K562 (cell line): ENCODE data around the gene ZFYVE21. TPM values are rescaled to one million over a fixed set of nuclear protein-coding genes. Genes with fewer than 3 reads are reported as not detected.

Experiments used
- ATAC-seq: fragments of 200-7000 bp; cut with Tn5 transposase; 3 replicates; pipeline ENCODE4 v1.9.1; 2020; ENCODE audit warnings: moderate library complexity
- BruUV-seq: library from RNA; stranded (reverse); fragments of 400-500 nt; replicated peaks from 2 replicates; lab custom pipeline; 2021; lab: Mats Ljungman, UMichigan
- CTCF ChIA-PET: fragments of 300-600 bp; formaldehyde crosslinking; extraction: SDS; loops from one replicate; lab custom pipeline; 2021; ENCODE audit warnings: low intra/inter-chr PET ratio; lab: Yijun Ruan, JAX
- POLR2A ChIA-PET: fragments of 300-600, 350-650 bp; sonication (Branson Sonifier 250); formaldehyde crosslinking; extraction: SDS; loops from one replicate; lab custom pipeline; 2021; ENCODE audit warnings: antibody characterized with exemption, inconsistent platforms; lab: Yijun Ruan, JAX
- DNase-seq, 4 experiments: peaks; one replicate each; pipeline versions ENCODE4 v3.0.0 to v3.0.0-alpha.2; 2011 to 2018; ENCODE audit warnings: low spot score in 3 of 4, mixed read lengths in 3 of 4; ENCODE audit errors: extremely low read depth in 1 of 4
- FAIRE-seq: peaks from 2 replicates; lab custom pipeline; 2011; peaks lifted over from hg19 to GRCh38; lab: Jason Lieb, UNC
- H2AFZ ChIP-seq: 2 replicates; pipeline ENCODE4 v1.6.0; 2011; ENCODE audit warnings: low read depth, low read length, control low read depth, inconsistent platforms
- H3K27ac ChIP-seq: fragments of 200-600 bp; 3 replicates; pipeline ENCODE4 v1.8.0; 2011; ENCODE audit warnings: low read depth, mild to moderate bottlenecking, control low read depth, inconsistent platforms, low read length, moderate library complexity, mixed read lengths; ENCODE audit errors: extremely low read depth
- H3K27me3 ChIP-seq, 2 experiments: fragments of 300-600 bp in 1 of 2; 2 replicates in 1 of 2; 3 replicates in 1 of 2; pipeline versions ENCODE4 v1.6.0 to v1.8.0; 2011; ENCODE audit warnings: inconsistent platforms in 2 of 2, low read length in 2 of 2, mild to moderate bottlenecking in 1 of 2, mixed read lengths in 1 of 2, moderate library complexity in 1 of 2; ENCODE audit not compliant: control insufficient read depth in 2 of 2, insufficient read depth in 2 of 2
- H3K36me3 ChIP-seq: fragments of 300-600 bp; 3 replicates; pipeline ENCODE4 v1.8.0; 2011; ENCODE audit warnings: mild to moderate bottlenecking, low read length, inconsistent platforms; ENCODE audit not compliant: control insufficient read depth, insufficient read depth
- H3K4me1 ChIP-seq, 2 experiments: fragments of 200-600 bp in 1 of 2; replicated peaks in 1 of 2; 2 replicates in 1 of 2; 3 replicates in 1 of 2; pipeline versions ENCODE4 v1.5.1 to v1.8.0; 2011; ENCODE audit warnings: inconsistent platforms in 2 of 2, low read length in 2 of 2, mild to moderate bottlenecking in 1 of 2, mixed read lengths in 1 of 2, moderate library complexity in 1 of 2; ENCODE audit not compliant: control insufficient read depth in 2 of 2, insufficient read depth in 2 of 2
- H3K4me2 ChIP-seq: 2 replicates; pipeline ENCODE4 v1.6.1; 2011; ENCODE audit warnings: low read length, control low read depth, inconsistent platforms, mixed read lengths; ENCODE audit not compliant: insufficient read depth
- H3K4me3 ChIP-seq: fragments of 200-600 bp; sonication (generic), shearing (Covaris generic); 2 replicates; pipeline ENCODE4 v1.5.1; 2016; ENCODE audit warnings: control low read depth, inconsistent platforms
- H3K79me2 ChIP-seq: fragments of 200-600 bp; 3 replicates; pipeline ENCODE4 v1.8.0; 2011; ENCODE audit warnings: low read length, inconsistent platforms; ENCODE audit not compliant: control insufficient read depth, insufficient read depth
- H3K9ac ChIP-seq, 2 experiments: 2 replicates each; pipeline versions ENCODE4 v1.6.0 to v1.6.1; 2011; ENCODE audit warnings: low read depth in 2 of 2, low read length in 2 of 2, control low read depth in 1 of 2, inconsistent platforms in 1 of 2, mild to moderate bottlenecking in 1 of 2, mixed read lengths in 1 of 2; ENCODE audit not compliant: insufficient read depth in 1 of 2
- H3K9me1 ChIP-seq: one replicate; pipeline ENCODE4 v1.6.0; 2011; ENCODE audit warnings: inconsistent platforms, mild to moderate bottlenecking, low read length, moderate library complexity; ENCODE audit not compliant: control insufficient read depth, insufficient read depth
- H3K9me3 ChIP-seq: replicated peaks from 2 replicates; pipeline ENCODE4 v1.5.1; 2011; ENCODE audit warnings: low read depth, low read length, inconsistent platforms; ENCODE audit not compliant: control insufficient read depth, insufficient read depth
- H4K20me1 ChIP-seq: replicated peaks from 2 replicates; pipeline ENCODE4 v1.6.1; 2011; ENCODE audit warnings: low read length, inconsistent platforms, mixed read lengths; ENCODE audit not compliant: control insufficient read depth, insufficient read depth
- BCL6 ChIP-seq: fragments of 250-450 bp; sonication (Bioruptor Pico); IDR thresholded peaks from 2 replicates; pipeline ENCODE4 v1.4.0; 2020
- HMGN3 ChIP-seq: IDR thresholded peaks from 2 replicates; pipeline ENCODE4 v1.6.1; 2011; ENCODE audit warnings: borderline replicate concordance, low read depth, mild to moderate bottlenecking, mixed read lengths, low read length; ENCODE audit not compliant: insufficient read length; ENCODE audit errors: extremely low read depth
- ZNF77 ChIP-seq: fragments of 250-450 bp; sonication (Bioruptor Pico); IDR thresholded peaks from 2 replicates; pipeline ENCODE4 v1.5.0; 2020
- WGBS: fragments of 100-300 bp; shearing (Covaris generic); methylation state at CpG from one replicate; pipeline ENCODE4 v1.1.6; 2016; ENCODE audit warnings: low coverage, mixed read lengths; ENCODE audit not compliant: insufficient coverage; ENCODE audit errors: missing lambda C conversion rate; 5-methylcytosine and 5-hydroxymethylcytosine counted together
- in situ Hi-C: fragments of 300-500 bp; cut with MboI; formaldehyde crosslinking; loops from 4 replicates; pipeline ENCODE4 v1.15.0; 2018; ENCODE audit warnings: inconsistent platforms, mixed read lengths
- intact Hi-C: fragments of 100-400 bp; cut with micrococcal nuclease; formaldehyde crosslinking; loops from 2 replicates; pipeline ENCODE4 v1.14.2; 2022
- polyA plus RNA-seq, 8 experiments: library from polyadenylated mRNA; depleted of rRNA in 4 of 8; stranded (reverse) in 5 of 8; unstranded in 3 of 8; fragments of >200 nt; fragmentation: Nextera tagmentation in 2 of 8; fragmentation: Illumina TruSeq in 1 of 8; extraction: Ambion mirVana in 2 of 8; extraction: Trizol in 1 of 8; gene quantifications; 2 replicates each; pipeline versions ENCODE4 v1.2.1 to v1.2.3, GENCODE V29; 2011 to 2014; ENCODE audit warnings: inconsistent platforms in 1 of 8, missing spikeins in 1 of 8
- total RNA-seq, 7 experiments: library from RNA; depleted of rRNA in 6 of 7; stranded (reverse); fragments of >200 nt in 6 of 7; fragmentation: Illumina TruSeq in 2 of 7; extraction: Trizol in 2 of 7; gene quantifications; 2 replicates each; pipeline versions ENCODE4 v1.2.1 to v1.2.3, GENCODE V29; 2011 to 2021; ENCODE audit warnings: low replicate concordance in 1 of 7
- TF ChIP-seq, protein P1 (sequence below): sonication (generic); formaldehyde crosslinking; IDR thresholded peaks from 2 replicates; pipeline ENCODE4 v1.8.1; 2023; ENCODE audit warnings: mild to moderate bottlenecking, missing genetic modification reagents

The ZFYVE21 gene
- total and polyA plus RNA-seq, 9 of the 15 experiments (the other 6 are each of a cell fraction or from before 2014, with no cell fraction given) = 0.90 to 23.1 (median 15.6) TPM

DNA sequence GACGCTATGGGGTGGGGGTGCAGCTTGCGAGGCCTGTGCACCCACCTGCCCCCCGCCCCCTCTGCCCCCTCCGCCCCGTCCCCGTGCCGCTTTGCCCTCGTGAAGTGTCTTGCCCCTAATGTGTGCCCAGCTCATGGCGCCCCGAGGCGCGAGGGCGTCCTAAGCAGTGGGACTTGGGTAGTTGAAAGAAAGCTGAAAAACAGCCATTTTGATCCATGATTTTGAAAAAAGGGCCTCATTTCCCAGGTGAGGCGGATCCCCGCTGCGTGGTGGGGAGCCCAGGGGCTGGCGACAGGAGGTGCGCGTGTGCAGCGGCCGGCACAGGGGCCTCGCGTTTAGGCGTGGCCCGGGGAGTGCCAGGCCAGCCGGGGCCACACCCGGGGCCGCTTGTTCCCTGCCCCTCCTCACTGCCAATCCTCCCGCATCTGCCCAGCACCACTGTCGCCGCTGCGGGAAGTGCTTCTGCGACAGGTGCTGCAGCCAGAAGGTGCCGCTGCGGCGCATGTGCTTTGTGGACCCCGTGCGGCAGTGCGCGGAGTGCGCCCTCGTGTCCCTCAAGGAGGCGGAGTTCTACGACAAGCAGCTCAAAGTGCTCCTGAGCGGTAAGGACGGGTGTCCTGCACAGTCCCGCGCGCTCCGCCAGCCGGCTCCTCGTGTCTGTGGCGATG is 11.8 kb downstream of the ZFYVE21 start:
- ATAC-seq (no peak), FAIRE-seq (no peak), DNase-seq (no peak)
- no peaks in the 10 kb centered on the region for H3K9me3 ChIP-seq
- H3K9me1 ChIP-seq = no peaks in the 10 kb centered on the region
- H3K79me2 ChIP-seq = peaks cover 26% of the 10 kb centered on the region
- CTCF ChIA-PET = no interaction called here
- peaks cover 56% of the 10 kb centered on the region; the same call in 1 of the 3 replicates for H3K36me3 ChIP-seq
- no peaks in the 10 kb centered on the region for H3K27me3 ChIP-seq
- TF ChIP-seq BCL6 (no peak), HMGN3 (no peak), ZNF77 (CRISPR knock-in tag) (no peak)
- TF ChIP-seq, protein P1, sequence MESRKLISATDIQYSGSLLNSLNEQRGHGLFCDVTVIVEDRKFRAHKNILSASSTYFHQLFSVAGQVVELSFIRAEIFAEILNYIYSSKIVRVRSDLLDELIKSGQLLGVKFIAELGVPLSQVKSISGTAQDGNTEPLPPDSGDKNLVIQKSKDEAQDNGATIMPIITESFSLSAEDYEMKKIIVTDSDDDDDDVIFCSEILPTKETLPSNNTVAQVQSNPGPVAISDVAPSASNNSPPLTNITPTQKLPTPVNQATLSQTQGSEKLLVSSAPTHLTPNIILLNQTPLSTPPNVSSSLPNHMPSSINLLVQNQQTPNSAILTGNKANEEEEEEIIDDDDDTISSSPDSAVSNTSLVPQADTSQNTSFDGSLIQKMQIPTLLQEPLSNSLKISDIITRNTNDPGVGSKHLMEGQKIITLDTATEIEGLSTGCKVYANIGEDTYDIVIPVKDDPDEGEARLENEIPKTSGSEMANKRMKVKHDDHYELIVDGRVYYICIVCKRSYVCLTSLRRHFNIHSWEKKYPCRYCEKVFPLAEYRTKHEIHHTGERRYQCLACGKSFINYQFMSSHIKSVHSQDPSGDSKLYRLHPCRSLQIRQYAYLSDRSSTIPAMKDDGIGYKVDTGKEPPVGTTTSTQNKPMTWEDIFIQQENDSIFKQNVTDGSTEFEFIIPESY (CRISPR knock-in tag) = peak; percentile 73
- 96% methylated on average over 18 of the region's 53 CpGs for WGBS
- intact Hi-C loops (no loop called here), in situ Hi-C loops (no loop called here)
- POLR2A ChIA-PET = interaction anchor here (0.7 kb wide), 1 partner anchor 384 kb away, joined by 3 read pairs; no protein-coding TSS in a partner anchor
- no peak overlapping the region for H3K4me3 ChIP-seq
- H2AFZ ChIP-seq = no peak overlapping the region
- H3K27ac ChIP-seq = no peak overlapping the region
- no peak overlapping the region for H3K9ac ChIP-seq
- BruUV-seq = no TSS peak
- peaks cover 10 to 64% of the 10 kb centered on the region in 2 experiments; a peak in 4 of 5 replicates for H3K4me1 ChIP-seq
- no peaks in the 10 kb centered on the region for H4K20me1 ChIP-seq
- H3K4me2 ChIP-seq = no peak overlapping the region
